ENCODE measurements around the gene MKI67.

The MKI67 gene

GRCh38 chr10:128101901-128102300, 24.3 kb downstream of the MKI67 start:
- H4K20me1 ChIP-seq (ENCODE audit: control insufficient read depth, insufficient read depth, low read depth, low read length), result 0 out of 2 replicates have a peak, but pooled peaks cover 10% of the 10 kb centered on the region
- no peak overlapping the region for H3K4me3 ChIP-seq (ENCODE audit: low read length)
- no peaks in the 10 kb centered on the region for H3K27me3 ChIP-seq (ENCODE audit: control insufficient read depth, low read length)
- H3K4me2 ChIP-seq (ENCODE audit: low read length), result no peak overlapping the region
- H3K9me3 ChIP-seq (ENCODE audit: control insufficient read depth, insufficient read depth, low read length), result no peaks in the 10 kb centered on the region
- H3K9me2 ChIP-seq (replicated peaks; ENCODE audit: control insufficient read depth, low read length), result no peaks in the 10 kb centered on the region
- peaks cover 6% of the 10 kb centered on the region for H3F3A ChIP-seq (ENCODE audit: control insufficient read depth, insufficient read depth)
- no peak overlapping the region for H3K27ac ChIP-seq (ENCODE audit: low read depth, low read length)
- H3K79me2 ChIP-seq (ENCODE audit: control insufficient read depth, low read length), result peaks cover 3% of the 10 kb centered on the region; the same call in 1 of the 2 replicates
- TF ChIP-seq CTCF (IDR thresholded peaks at IDR 0.05; ENCODE audit: low read depth, low read length, poor library complexity, severe bottlenecking), result no peak
- no peak for TF ChIP-seq EZH2phosphoT487 (IDR thresholded peaks at IDR 0.05; ENCODE audit: borderline replicate concordance, low read length)
- H3K4me1 ChIP-seq (ENCODE audit: control insufficient read depth, low read length), result no peaks in the 10 kb centered on the region
- H3K36me3 ChIP-seq (ENCODE audit: control insufficient read depth, low read length), result peaks cover 100% of the 10 kb centered on the region

GRCh38 chr10:128099901-128100300, 26.3 kb downstream of the MKI67 start:
- H3K9me3 ChIP-seq (ENCODE audit: control insufficient read depth, insufficient read depth, low read length), result no peaks in the 10 kb centered on the region
- H3K36me3 ChIP-seq (ENCODE audit: control insufficient read depth, low read length), result peaks cover 91% of the 10 kb centered on the region
- H3K27ac ChIP-seq (ENCODE audit: low read depth, low read length), result no peak overlapping the region
- peaks cover 11% of the 10 kb centered on the region for H3F3A ChIP-seq (ENCODE audit: control insufficient read depth, insufficient read depth)
- no peak overlapping the region for H3K4me2 ChIP-seq (ENCODE audit: low read length)
- no peaks in the 10 kb centered on the region for H3K9me2 ChIP-seq (replicated peaks; ENCODE audit: control insufficient read depth, low read length)
- TF ChIP-seq CTCF (IDR thresholded peaks at IDR 0.05; ENCODE audit: low read depth, low read length, poor library complexity, severe bottlenecking), result no peak
- no peak for TF ChIP-seq EZH2phosphoT487 (IDR thresholded peaks at IDR 0.05; ENCODE audit: borderline replicate concordance, low read length)
- 0 out of 2 replicates have a peak, but pooled peaks cover 10% of the 10 kb centered on the region for H4K20me1 ChIP-seq (ENCODE audit: control insufficient read depth, insufficient read depth, low read depth, low read length)
- no peaks in the 10 kb centered on the region for H3K27me3 ChIP-seq (ENCODE audit: control insufficient read depth, low read length)
- no peak overlapping the region for H3K4me3 ChIP-seq (ENCODE audit: low read length)
- H3K4me1 ChIP-seq (ENCODE audit: control insufficient read depth, low read length), result no peaks in the 10 kb centered on the region
- H3K79me2 ChIP-seq (ENCODE audit: control insufficient read depth, low read length), result no peaks in the 10 kb centered on the region; the same call in 1 of the 2 replicates

- H3K9me2 ChIP-seq (replicated peaks; ENCODE audit: control insufficient read depth, low read length), result no peaks in the 10 kb centered on the region
- no peaks in the 10 kb centered on the region for H3K9me3 ChIP-seq (ENCODE audit: control insufficient read depth, insufficient read depth, low read length)
- TF ChIP-seq CTCF (IDR thresholded peaks at IDR 0.05; ENCODE audit: low read depth, low read length, poor library complexity, severe bottlenecking), result no peak
- no peak for TF ChIP-seq EZH2phosphoT487 (IDR thresholded peaks at IDR 0.05; ENCODE audit: borderline replicate concordance, low read length)
- H3K4me1 ChIP-seq (ENCODE audit: control insufficient read depth, low read length), result no peaks in the 10 kb centered on the region
- no peak overlapping the region for H3K4me3 ChIP-seq (ENCODE audit: low read length)
- no peaks in the 10 kb centered on the region; the same call in 1 of the 2 replicates for H3K79me2 ChIP-seq (ENCODE audit: control insufficient read depth, low read length)
- no peaks in the 10 kb centered on the region for H3K27me3 ChIP-seq (ENCODE audit: control insufficient read depth, low read length)
- peaks cover 78% of the 10 kb centered on the region for H3K36me3 ChIP-seq (ENCODE audit: control insufficient read depth, low read length)
- H4K20me1 ChIP-seq (ENCODE audit: control insufficient read depth, insufficient read depth, low read depth, low read length), result 0 out of 2 replicates have a peak, but pooled peaks cover 10% of the 10 kb centered on the region
- H3K27ac ChIP-seq (ENCODE audit: low read depth, low read length), result no peak overlapping the region
- H3F3A ChIP-seq (ENCODE audit: control insufficient read depth, insufficient read depth), result peaks cover 17% of the 10 kb centered on the region
- H3K4me2 ChIP-seq (ENCODE audit: low read length), result no peak overlapping the region
Observed at GRCh38 chr10:128098631-128099030, 27.6 kb downstream of the MKI67 start.

Data from DOHH2 (cell line).